Vagina (tissue), 2 donors: Measurements from ENCODE around the gene HES5.

Source experiments
- CTCF ChIP-seq, 3 experiments: fragments of 450-650 bp in 2 of 3; fragments of 200-600 bp in 1 of 3; sonication (generic) in 1 of 3; IDR thresholded peaks; one replicate each; pipeline ENCODE4 v1.5.1; 2017 to 2019; ENCODE audit warnings: antibody characterized with exemption in 3 of 3, mild to moderate bottlenecking in 2 of 3, moderate library complexity in 2 of 3
- POLR2A ChIP-seq, 2 donors: fragments of 450-650 bp; IDR thresholded peaks; one replicate each; pipeline ENCODE4 v1.6.1; 2017; ENCODE audit warnings: antibody characterized with exemption in 2 of 2, mild to moderate bottlenecking in 2 of 2, moderate library complexity in 2 of 2
- POLR2AphosphoS5 ChIP-seq, 2 donors: sonication (generic); formaldehyde crosslinking; IDR thresholded peaks; one replicate each; pipeline ENCODE4 v1.9.0; 2017; ENCODE audit warnings: antibody characterized with exemption in 2 of 2, mild to moderate bottlenecking in 2 of 2, low read depth in 1 of 2; ENCODE audit not compliant: insufficient read depth in 1 of 2

- TF ChIP-seq CTCF (IDR thresholded peaks at IDR 0.05) (no peak), POLR2AphosphoS5 (IDR thresholded peaks at IDR 0.05; ENCODE audit: insufficient read depth in 1 of 2, low read depth in 1 of 2) (no peak), POLR2A (IDR thresholded peaks at IDR 0.05) (no peak)
Measured at GRCh38 chr1:2508751-2509150, 21.3 kb downstream of the HES5 start.
